H9 (cell line): ENCODE measurements around the gene KLHL5. TPM values are rescaled to one million over a fixed set of nuclear protein-coding genes. Genes with fewer than 3 reads are reported as not detected.

Source experiments
- DNase-seq: peaks from one replicate; pipeline ENCODE4 v3.0.0-alpha.2; 2017
- H2AFZ ChIP-seq: one replicate; pipeline ENCODE4 v1.6.1; 2013; ENCODE audit warnings: mild to moderate bottlenecking, low read length, control low read depth, moderate library complexity
- H2AK5ac ChIP-seq: 2 replicates; pipeline ENCODE4 v1.6.1; 2013; ENCODE audit warnings: low read length, control low read depth, mixed read lengths; ENCODE audit not compliant: insufficient read length
- H2BK120ac ChIP-seq: one replicate; pipeline ENCODE4 v1.6.1; 2013; ENCODE audit warnings: low read depth, mild to moderate bottlenecking, low read length, control low read depth, inconsistent platforms; ENCODE audit not compliant: poor library complexity, severe bottlenecking
- H2BK12ac ChIP-seq: 2 replicates; pipeline ENCODE4 v1.6.1; 2013; ENCODE audit warnings: low read length, control low read depth, mixed read lengths, low read depth; ENCODE audit not compliant: insufficient read length
- H2BK15ac ChIP-seq: 2 replicates; pipeline ENCODE4 v1.6.1; 2013; ENCODE audit warnings: low read depth, low read length, control low read depth
- H2BK20ac ChIP-seq: one replicate; pipeline ENCODE4 v1.6.1; 2013; ENCODE audit warnings: low read depth, mild to moderate bottlenecking, low read length, control low read depth, inconsistent platforms; ENCODE audit not compliant: poor library complexity, severe bottlenecking
- H2BK5ac ChIP-seq: 2 replicates; pipeline ENCODE4 v1.6.1; 2013; ENCODE audit warnings: low read length, control low read depth, mixed read lengths; ENCODE audit not compliant: insufficient read length
- H3K14ac ChIP-seq: 2 replicates; pipeline ENCODE4 v1.6.1; 2013; ENCODE audit warnings: low read length, control low read depth; ENCODE audit not compliant: insufficient read depth
- H3K18ac ChIP-seq: 2 replicates; pipeline ENCODE4 v1.6.1; 2013; ENCODE audit warnings: low read depth, mild to moderate bottlenecking, mixed read lengths, low read length, control low read depth; ENCODE audit not compliant: insufficient read length
- H3K23ac ChIP-seq: 2 replicates; pipeline ENCODE4 v1.6.1; 2013; ENCODE audit warnings: low read length, control low read depth, mixed read lengths, low read depth; ENCODE audit not compliant: insufficient read length
- H3K23me2 ChIP-seq: 2 replicates; pipeline ENCODE4 v1.6.1; 2013; ENCODE audit warnings: low read depth, mild to moderate bottlenecking, mixed read lengths, low read length, control low read depth; ENCODE audit not compliant: insufficient read length, poor library complexity, severe bottlenecking
- H3K27ac ChIP-seq: 2 replicates; pipeline ENCODE4 v1.5.1; 2013; ENCODE audit warnings: low read length, control low read depth, mixed read lengths, low read depth; ENCODE audit not compliant: insufficient read length
- H3K27me3 ChIP-seq: 2 replicates; pipeline ENCODE4 v1.6.1; 2013; ENCODE audit warnings: low read length, control low read depth, inconsistent platforms; ENCODE audit not compliant: insufficient read depth
- H3K4ac ChIP-seq: 2 replicates; pipeline ENCODE4 v1.6.1; 2013; ENCODE audit warnings: low read depth, mild to moderate bottlenecking, control low read depth, inconsistent platforms, low read length, moderate library complexity
- H3K4me1 ChIP-seq: 2 replicates; pipeline ENCODE4 v1.6.1; 2013; ENCODE audit warnings: low read length, control low read depth, inconsistent platforms; ENCODE audit not compliant: insufficient read depth
- H3K4me2 ChIP-seq: 2 replicates; pipeline ENCODE4 v1.6.1; 2013; ENCODE audit warnings: low read length, control low read depth, mixed read lengths; ENCODE audit not compliant: insufficient read length, insufficient read depth
- H3K56ac ChIP-seq: 2 replicates; pipeline ENCODE4 v1.6.1; 2013; ENCODE audit warnings: low read depth, mild to moderate bottlenecking, mixed read lengths, low read length, control low read depth; ENCODE audit not compliant: insufficient read length
- H3K79me1 ChIP-seq: 2 replicates; pipeline ENCODE4 v1.6.1; 2013; ENCODE audit warnings: low read depth, mild to moderate bottlenecking, moderate library complexity, low read length, control low read depth, inconsistent platforms; ENCODE audit not compliant: insufficient read depth, poor library complexity, severe bottlenecking
- H3K79me2 ChIP-seq: 2 replicates; pipeline ENCODE4 v1.6.1; 2013; ENCODE audit warnings: low read length, control low read depth, inconsistent platforms; ENCODE audit not compliant: insufficient read depth
- H3K9ac ChIP-seq: 2 replicates; pipeline ENCODE4 v1.6.1; 2013; ENCODE audit warnings: low read length, control low read depth, mixed read lengths; ENCODE audit not compliant: insufficient read length; ENCODE audit errors: extremely low read depth
- H3K9me3 ChIP-seq: one replicate; pipeline ENCODE4 v1.6.1; 2013; ENCODE audit warnings: low read depth, low read length, inconsistent platforms; ENCODE audit not compliant: control insufficient read depth
- H3T11ph ChIP-seq: one replicate; pipeline ENCODE4 v1.6.1; 2013; ENCODE audit warnings: mild to moderate bottlenecking, low read length, control low read depth, inconsistent platforms
- H4K20me1 ChIP-seq: one replicate; pipeline ENCODE4 v1.6.1; 2013; ENCODE audit not compliant: control insufficient read depth, insufficient read length, insufficient read depth
- H4K5ac ChIP-seq: 2 replicates; pipeline ENCODE4 v1.6.1; 2013; ENCODE audit warnings: low read depth, mild to moderate bottlenecking, mixed read lengths, low read length, control low read depth; ENCODE audit not compliant: insufficient read length
- H4K8ac ChIP-seq: replicated peaks from 2 replicates; pipeline ENCODE4 v1.6.1; 2013; ENCODE audit warnings: low read length, control low read depth, mixed read lengths, low read depth; ENCODE audit not compliant: insufficient read length
- H4K91ac ChIP-seq: 2 replicates; pipeline ENCODE4 v1.6.1; 2013; ENCODE audit warnings: low read depth, mild to moderate bottlenecking, moderate library complexity, mixed read lengths, low read length, control low read depth; ENCODE audit not compliant: insufficient read length
- H3K27ac Mint-ChIP-seq, 3 experiments: 2 replicates in 2 of 3; 3 replicates in 1 of 3; pipeline ENCODE4 v1.8.0; 2020 to 2021; ENCODE audit warnings: mixed read lengths in 3 of 3, mild to moderate bottlenecking in 1 of 3, moderate library complexity in 1 of 3
- H3K27me3 Mint-ChIP-seq: 2 replicates; pipeline ENCODE4 v1.8.0; 2021; ENCODE audit warnings: low read depth, mild to moderate bottlenecking, moderate library complexity, mixed read lengths
- H3K36me3 Mint-ChIP-seq, 3 experiments: 2 replicates in 2 of 3; 3 replicates in 1 of 3; pipeline ENCODE4 v1.8.0; 2020 to 2021; ENCODE audit warnings: low read depth in 3 of 3, mixed read lengths in 3 of 3; ENCODE audit not compliant: insufficient read depth in 1 of 3
- H3K4me1 Mint-ChIP-seq, 2 experiments: 2 replicates each; pipeline ENCODE4 v1.8.0; 2020; ENCODE audit warnings: mixed read lengths in 2 of 2
- H3K4me3 Mint-ChIP-seq, 2 experiments: 2 replicates in 1 of 2; 3 replicates in 1 of 2; pipeline ENCODE4 v1.8.0; 2020 to 2021; ENCODE audit warnings: mild to moderate bottlenecking in 2 of 2, mixed read lengths in 2 of 2, moderate library complexity in 1 of 2
- H3K9me3 Mint-ChIP-seq, 2 experiments: 2 replicates in 1 of 2; 3 replicates in 1 of 2; pipeline ENCODE4 v1.8.0; 2020; ENCODE audit warnings: mild to moderate bottlenecking in 2 of 2, mixed read lengths in 2 of 2, moderate library complexity in 1 of 2
- CTCF ChIP-seq: fragments of 200-600 bp; sonication (generic); conservative IDR thresholded peaks from 3 replicates; pipeline ENCODE4 v1.8.0; 2021; ENCODE audit warnings: antibody characterized with exemption, mild to moderate bottlenecking
- WGBS: extraction: QIAGEN DNeasy Blood & Tissue Kit; methylation state at CpG from one replicate; pipeline ENCODE4 v1.1.7; 2013; ENCODE audit warnings: missing lambda C conversion rate, low lambda C conversion rate, mixed read lengths; ENCODE audit not compliant: insufficient read length; ENCODE audit errors: extremely low coverage; 5-methylcytosine and 5-hydroxymethylcytosine counted together
- total RNA-seq: library from RNA; stranded (reverse); gene quantifications from 2 replicates; pipeline ENCODE4 v1.2.1, GENCODE V29; 2021

The KLHL5 gene
- total RNA-seq, 1 experiment from 2014 or later: 16.8 TPM

- Histone ChIP-seq H3K9ac (no peak overlapping the region), H2BK5ac (no peak overlapping the region), H4K8ac (no peak overlapping the region), H2BK12ac (no peak overlapping the region), H4K20me1 (no peaks in the 10 kb centered on the region), H3K27me3 (no peaks in the 10 kb centered on the region), H3K27ac (no peak overlapping the region), H2BK20ac (no peak overlapping the region), H3T11ph (no peak overlapping the region), H3K9me3 (no peaks in the 10 kb centered on the region), H2AK5ac (no peak overlapping the region), H3K79me1 (no peaks in the 10 kb centered on the region), H4K91ac (no peak overlapping the region), H3K23ac (no peak overlapping the region), H4K5ac (no peak overlapping the region), H3K4ac (no peak overlapping the region), H3K4me1 (peaks cover 2% of the 10 kb centered on the region; the same call in 1 of the 2 replicates), H3K14ac (no peak overlapping the region), H3K18ac (no peak overlapping the region), H3K23me2 (no peaks in the 10 kb centered on the region), H3K79me2 (no peaks in the 10 kb centered on the region), H2BK15ac (no peak overlapping the region), H2BK120ac (no peak overlapping the region), H3K4me2 (no peak overlapping the region), H2AFZ (no peak overlapping the region), H3K56ac (no peak overlapping the region)
- H3K4me1 Mint-ChIP-seq: peaks cover 10 to 12% of the 10 kb centered on the region in 2 experiments
- no peaks in the 10 kb centered on the region for H3K9me3 Mint-ChIP-seq
- H3K4me3 Mint-ChIP-seq: no peak overlapping the region
- H3K36me3 Mint-ChIP-seq: no peaks in the 10 kb centered on the region
- TF ChIP-seq CTCF: no peak
- DNase-seq: no peak
- H3K27me3 Mint-ChIP-seq: no peaks in the 10 kb centered on the region
- WGBS: no CpG with 5 or more reads among the region's 4 CpGs
- peak overlapping the region in 2 of 3 experiments; percentile 41 to 64; a peak in 2 of 7 replicates for H3K27ac Mint-ChIP-seq
Observed at GRCh38 chr4:39037491-39037825, 24.6 kb upstream of the KLHL5 start.
